ENCODE results near the gene ZNF500.
"Not testable (repeated sequence)": the region's sequence is repeated elsewhere in the genome, so short reads cannot be mapped to it uniquely, and the experiment has no call there.

The ZNF500 gene

DNA sequence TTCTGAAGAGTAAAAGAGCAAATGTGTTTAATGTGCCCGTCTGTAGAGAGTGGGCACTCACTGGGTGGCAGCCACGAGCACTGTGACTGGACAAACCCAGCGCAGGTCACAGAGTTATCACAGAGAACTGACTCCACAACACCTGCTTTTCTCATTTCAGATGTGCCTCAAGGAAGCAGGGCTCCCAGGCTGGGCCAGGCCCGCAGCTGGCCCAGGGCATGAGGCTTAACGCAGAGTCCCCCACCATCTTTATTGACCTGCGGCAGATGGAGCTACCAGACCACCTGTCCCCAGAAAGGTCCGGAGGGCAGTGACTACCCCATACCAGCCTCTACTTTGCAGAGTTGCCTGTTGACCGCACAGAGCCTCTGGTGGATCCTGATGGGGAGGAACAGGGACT, 20.7 kb downstream of the ZNF500 start:
- no peak for DNase-seq (ENCODE audit: extremely low spot score)
- no peak for TF ChIP-seq FOXK2 (IDR thresholded peaks at IDR 0.05)
- no peak for TF ChIP-seq SUZ12 (IDR thresholded peaks at IDR 0.05)
- no peak for TF ChIP-seq FOXA1 (IDR thresholded peaks at IDR 0.05)
- TF ChIP-seq CTBP1 (IDR thresholded peaks at IDR 0.05; ENCODE audit: borderline replicate concordance) = no peak
- no peak for TF ChIP-seq NFRKB (IDR thresholded peaks at IDR 0.05)
- no peak for TF ChIP-seq TARDBP (IDR thresholded peaks at IDR 0.05)
- no peak for TF ChIP-seq HDGF (IDR thresholded peaks at IDR 0.05; ENCODE audit: borderline replicate concordance)
- TF ChIP-seq BHLHE40 (IDR thresholded peaks at IDR 0.05; ENCODE audit: borderline replicate concordance) = no peak
- TF ChIP-seq, protein P1, sequence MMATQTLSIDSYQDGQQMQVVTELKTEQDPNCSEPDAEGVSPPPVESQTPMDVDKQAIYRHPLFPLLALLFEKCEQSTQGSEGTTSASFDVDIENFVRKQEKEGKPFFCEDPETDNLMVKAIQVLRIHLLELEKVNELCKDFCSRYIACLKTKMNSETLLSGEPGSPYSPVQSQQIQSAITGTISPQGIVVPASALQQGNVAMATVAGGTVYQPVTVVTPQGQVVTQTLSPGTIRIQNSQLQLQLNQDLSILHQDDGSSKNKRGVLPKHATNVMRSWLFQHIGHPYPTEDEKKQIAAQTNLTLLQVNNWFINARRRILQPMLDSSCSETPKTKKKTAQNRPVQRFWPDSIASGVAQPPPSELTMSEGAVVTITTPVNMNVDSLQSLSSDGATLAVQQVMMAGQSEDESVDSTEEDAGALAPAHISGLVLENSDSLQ (IDR thresholded peaks at IDR 0.05) = no peak
- no peak for TF ChIP-seq ELF4 (IDR thresholded peaks at IDR 0.05)
- TF ChIP-seq FOXM1 (IDR thresholded peaks at IDR 0.05; ENCODE audit: borderline replicate concordance) = no peak
- TF ChIP-seq L3MBTL2 (conservative IDR thresholded peaks at IDR 0.05) = no peak
- TF ChIP-seq SP1 (IDR thresholded peaks at IDR 0.05) = no peak
- no peak for TF ChIP-seq ZNF384 (IDR thresholded peaks at IDR 0.05)
- no peak for TF ChIP-seq ARNT (IDR thresholded peaks at IDR 0.05)
- no peak for TF ChIP-seq LEF1 (IDR thresholded peaks at IDR 0.05; ENCODE audit: borderline replicate concordance)
- ChIA-PET POLR2A (no interaction called here), CTCF (no interaction called here)

DNA sequence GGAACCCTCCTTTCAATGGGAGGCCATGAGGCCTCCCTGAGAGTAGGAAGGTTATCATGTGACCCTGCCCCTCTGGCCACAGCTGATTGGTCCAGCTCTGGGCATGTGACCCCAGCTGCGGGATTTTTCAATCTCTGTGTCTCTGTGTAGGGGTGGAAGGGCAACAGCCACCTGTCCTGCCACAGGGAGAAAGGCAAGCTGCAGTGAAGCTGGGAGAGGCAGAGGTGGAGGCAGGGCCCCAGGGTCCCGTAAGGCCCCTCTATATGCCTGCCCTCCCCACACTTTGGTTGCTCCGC, 21.7 kb downstream of the ZNF500 start:
- DNase-seq (ENCODE audit: extremely low spot score) = no peak
- ChIA-PET CTCF (no interaction called here), POLR2A (interaction anchor here (2.1 kb wide), 1 partner anchor 11 kb away, joined by 8 read pairs; the partner anchor contains the start of genes ANKS3 and DNAAF8)
- TF ChIP-seq SP1 (IDR thresholded peaks at IDR 0.05) (no peak), FOXK2 (IDR thresholded peaks at IDR 0.05) (no peak), NFRKB (IDR thresholded peaks at IDR 0.05) (no peak), FOXM1 (IDR thresholded peaks at IDR 0.05; ENCODE audit: borderline replicate concordance) (no peak), HDGF (IDR thresholded peaks at IDR 0.05; ENCODE audit: borderline replicate concordance) (no peak), BHLHE40 (IDR thresholded peaks at IDR 0.05; ENCODE audit: borderline replicate concordance) (no peak), CTBP1 (IDR thresholded peaks at IDR 0.05; ENCODE audit: borderline replicate concordance) (no peak)
- TF ChIP-seq, protein P1 (IDR thresholded peaks at IDR 0.05) = no peak

- POLR2A ChIA-PET = interaction anchor here (2.1 kb wide), 1 partner anchor 10 kb away, joined by 8 read pairs; the partner anchor contains the start of genes ANKS3 and DNAAF8
- CTCF ChIA-PET = no interaction called here
- no peak for TF ChIP-seq CTBP1 (IDR thresholded peaks at IDR 0.05; ENCODE audit: borderline replicate concordance)
- no peak for TF ChIP-seq ARNT (IDR thresholded peaks at IDR 0.05)
- no peak for TF ChIP-seq ELF4 (IDR thresholded peaks at IDR 0.05)
- TF ChIP-seq LEF1 (IDR thresholded peaks at IDR 0.05; ENCODE audit: borderline replicate concordance) = no peak
- no peak for TF ChIP-seq FOXK2 (IDR thresholded peaks at IDR 0.05)
- TF ChIP-seq BHLHE40 (IDR thresholded peaks at IDR 0.05; ENCODE audit: borderline replicate concordance) = no peak
- no peak for TF ChIP-seq SUZ12 (IDR thresholded peaks at IDR 0.05)
- no peak for TF ChIP-seq FOXA1 (IDR thresholded peaks at IDR 0.05)
- DNase-seq (ENCODE audit: extremely low spot score) = no peak
These were observed 22.2 kb downstream of the ZNF500 start for GRCh38 chr16:4744555-4745273.

DNA sequence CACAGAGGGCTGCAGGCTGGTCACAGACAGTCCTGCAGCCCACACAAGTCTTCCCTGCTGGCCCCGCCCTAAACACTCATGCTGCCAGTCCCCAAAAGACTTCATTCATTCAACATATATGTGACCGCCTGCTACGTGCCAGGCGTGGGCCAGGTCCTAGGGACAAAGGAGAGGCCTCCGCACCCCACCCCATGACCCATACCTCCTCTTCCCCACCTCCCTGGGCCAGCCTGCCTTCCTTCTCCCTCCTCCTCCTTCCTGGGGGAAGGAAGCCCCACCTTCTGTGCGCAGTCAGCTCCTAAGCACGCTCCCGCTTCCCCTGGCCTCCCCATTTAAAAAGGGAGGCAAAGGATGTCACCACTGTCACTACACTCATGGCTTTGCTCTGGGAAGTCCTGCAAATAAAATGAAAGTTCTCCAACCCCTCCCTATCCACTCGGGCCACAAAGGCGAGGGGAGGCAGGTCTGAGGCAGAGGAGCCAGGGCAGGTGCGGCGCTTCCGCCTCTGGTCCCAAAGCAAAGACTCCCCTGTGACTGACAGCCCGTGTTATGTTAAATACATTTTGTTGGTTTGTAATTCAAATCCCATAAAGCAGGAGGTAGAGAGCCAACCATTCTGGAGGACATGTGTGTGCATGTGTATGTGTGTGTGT, 23.6 kb downstream of the ZNF500 start:
- CTCF ChIA-PET = no interaction called here
- DNase-seq (ENCODE audit: extremely low spot score) = no peak
- POLR2A ChIA-PET = interaction anchor here (2.1 kb wide), 1 partner anchor 9 kb away, joined by 8 read pairs; the partner anchor contains the start of genes ANKS3 and DNAAF8
- TF ChIP-seq BHLHE40 (IDR thresholded peaks at IDR 0.05; ENCODE audit: borderline replicate concordance) (no peak), FOXK2 (IDR thresholded peaks at IDR 0.05) (no peak), ZNF384 (IDR thresholded peaks at IDR 0.05) (no peak), CTBP1 (IDR thresholded peaks at IDR 0.05; ENCODE audit: borderline replicate concordance) (no peak), HDGF (IDR thresholded peaks at IDR 0.05; ENCODE audit: borderline replicate concordance) (no peak), FOXA1 (IDR thresholded peaks at IDR 0.05) (no peak), SP1 (IDR thresholded peaks at IDR 0.05) (no peak), L3MBTL2 (conservative IDR thresholded peaks at IDR 0.05) (no peak), TARDBP (IDR thresholded peaks at IDR 0.05) (no peak), ARNT (IDR thresholded peaks at IDR 0.05) (no peak), FOXM1 (IDR thresholded peaks at IDR 0.05; ENCODE audit: borderline replicate concordance) (no peak), SUZ12 (IDR thresholded peaks at IDR 0.05) (no peak), ELF4 (IDR thresholded peaks at IDR 0.05) (no peak), LEF1 (IDR thresholded peaks at IDR 0.05; ENCODE audit: borderline replicate concordance) (no peak), NFRKB (IDR thresholded peaks at IDR 0.05) (no peak)
- TF ChIP-seq, protein P1 (IDR thresholded peaks at IDR 0.05) = no peak

GRCh38 chr16:4738370-4738769, 28.6 kb downstream of the ZNF500 start:
- DNase-seq (ENCODE audit: extremely low spot score); CTCF ChIA-PET: not testable (repeated sequence)
- POLR2A ChIA-PET = interaction anchor here (0.9 kb wide), 1 partner anchor 30 kb away, joined by 3 read pairs; no protein-coding TSS in a partner anchor

DNA sequence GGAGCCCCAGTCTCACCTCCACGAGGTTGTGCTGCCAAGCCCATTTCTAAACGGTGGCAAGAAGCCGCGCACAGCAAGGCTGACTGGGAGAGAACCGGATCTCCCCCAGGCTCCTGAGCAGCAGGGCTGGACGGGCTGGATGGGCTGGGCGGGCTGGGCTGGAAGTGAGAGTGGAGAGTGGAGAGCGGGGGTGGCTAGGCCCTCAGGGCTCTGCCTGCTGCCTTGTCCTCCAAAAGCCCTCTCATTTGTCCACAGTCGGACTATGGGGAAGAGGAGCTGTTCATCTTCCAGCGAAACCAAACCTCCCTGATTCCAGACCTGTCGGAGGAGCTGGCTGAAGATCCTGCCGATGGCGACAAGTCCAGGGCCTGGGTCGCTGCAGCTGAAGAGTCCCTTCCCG, 29.4 kb downstream of the ZNF500 start:
- ChIA-PET POLR2A (no interaction called here), CTCF (interaction anchor here (0.7 kb wide), 1 partner anchor 53 kb away, joined by 4 read pairs; no protein-coding TSS in a partner anchor)
- TF ChIP-seq SUZ12 (IDR thresholded peaks at IDR 0.05) = no peak
- no peak for TF ChIP-seq FOXK2 (IDR thresholded peaks at IDR 0.05)
- TF ChIP-seq BHLHE40 (IDR thresholded peaks at IDR 0.05; ENCODE audit: borderline replicate concordance) = no peak
- TF ChIP-seq L3MBTL2 (conservative IDR thresholded peaks at IDR 0.05) = no peak
- TF ChIP-seq ARNT (IDR thresholded peaks at IDR 0.05) = no peak
- TF ChIP-seq NFRKB (IDR thresholded peaks at IDR 0.05) = no peak
- no peak for TF ChIP-seq FOXA1 (IDR thresholded peaks at IDR 0.05)
- no peak for TF ChIP-seq FOXM1 (IDR thresholded peaks at IDR 0.05; ENCODE audit: borderline replicate concordance)
- no peak for TF ChIP-seq HDGF (IDR thresholded peaks at IDR 0.05; ENCODE audit: borderline replicate concordance)
- no peak for TF ChIP-seq CTBP1 (IDR thresholded peaks at IDR 0.05; ENCODE audit: borderline replicate concordance)
- no peak for TF ChIP-seq TARDBP (IDR thresholded peaks at IDR 0.05)
- no peak for TF ChIP-seq SP1 (IDR thresholded peaks at IDR 0.05)
- no peak for DNase-seq (ENCODE audit: extremely low spot score)
